Ovary (tissue), 3 donors: ENCODE results near the gene C12orf57.

Source experiments
- CTCF ChIP-seq, 3 donors: fragments of 450-650 bp in 2 of 3; fragments of 200-600 bp in 1 of 3; IDR thresholded peaks; one replicate each; pipeline versions ENCODE4 v1.5.1 to v1.8.0; 2016 to 2022; ENCODE audit warnings: antibody characterized with exemption in 3 of 3, mild to moderate bottlenecking in 1 of 3
- EP300 ChIP-seq: sonication (generic); formaldehyde crosslinking; IDR thresholded peaks from one replicate; pipeline ENCODE4 v1.6.1; 2017; ENCODE audit warnings: antibody characterized with exemption
- donor health status: DM: no; HTN: no; CAD: no.

- TF ChIP-seq EP300 (no peak), CTCF (IDR thresholded peaks at IDR 0.05) (no peak)
Observed at GRCh38 chr12:6982532-6982931, 38.7 kb downstream of the C12orf57 start.
